Measurements from ENCODE around the gene ZNF814. TPM values are rescaled to one million over a fixed set of nuclear protein-coding genes. Genes with fewer than 3 reads are reported as not detected.
"Not testable (repeated sequence)": the region's sequence is repeated elsewhere in the genome, so short reads cannot be mapped to it uniquely, and the experiment has no call there.

The ZNF814 gene
- total RNA-seq, 1 donor from 2014 or later: 38.3 TPM

- Mint-ChIP-seq H3K4me1 (ENCODE audit: unreplicated experiment) (peaks cover 40% of the 10 kb centered on the region), H3K27ac (peak overlapping the region; percentile 93), H3K9me3 (no peaks in the 10 kb centered on the region), H3K27me3 (no peaks in the 10 kb centered on the region), H3K4me3 (peak overlapping the region; percentile 96), H3K36me3 (peaks cover 9% of the 10 kb centered on the region)
- no peak for TF ChIP-seq CTCF (conservative IDR thresholded peaks at IDR 0.05)
- DNase-seq (ENCODE audit: extremely low spot score, unreplicated experiment): no peak
Measured at GRCh38 chr19:57815247-57816075, 73.4 kb downstream of the ZNF814 start.

DNA sequence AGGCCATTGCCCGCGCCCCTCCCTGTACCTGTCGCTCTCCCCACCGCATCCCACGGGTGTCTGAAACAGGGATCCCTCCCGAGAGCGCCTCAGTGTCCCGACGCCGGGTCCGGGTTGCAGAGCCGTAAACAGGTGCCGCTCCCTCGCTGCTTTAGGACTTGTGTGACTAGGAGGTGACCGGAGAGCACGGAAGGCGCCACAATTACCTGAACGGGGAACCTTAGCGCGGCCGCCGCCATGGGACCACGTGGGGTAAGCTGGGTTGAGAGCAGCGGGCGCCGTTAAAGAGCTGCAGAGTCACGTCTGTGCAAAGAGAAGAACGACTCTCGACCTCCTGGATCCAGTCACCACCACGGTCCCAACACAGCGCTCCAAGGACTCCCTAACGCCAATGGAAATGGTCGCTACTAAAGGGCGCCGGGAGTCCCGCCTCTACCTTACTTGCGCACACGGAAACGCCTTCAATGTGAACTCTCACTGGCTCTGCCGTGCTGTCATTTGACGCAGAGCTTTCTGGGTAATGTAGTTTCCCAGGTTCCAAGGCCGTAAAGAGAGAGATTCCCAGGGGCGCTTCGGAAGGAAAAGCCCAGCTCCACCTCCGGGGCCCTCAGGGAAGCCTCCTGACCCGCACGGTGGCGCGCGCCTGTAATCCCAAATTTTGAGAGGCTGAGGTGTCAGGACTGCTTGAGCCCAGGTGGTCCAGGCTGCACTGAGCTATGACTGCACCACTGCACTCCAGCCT is 74.2 kb downstream of the ZNF814 start, which contains the start of gene ZNF552:
ZNF552 (minus strand) TSS at position 409 of the 742 bp plus-strand sequence; CDS start at position 239, 170 bp downstream.
- Mint-ChIP-seq H3K27ac (peak within 1 kb of the TSS; percentile 93), H3K36me3 (peaks cover 15% of the 10 kb centered on the region), H3K9me3 (no peaks in the 10 kb centered on the region), H3K4me1 (ENCODE audit: unreplicated experiment) (peaks cover 32% of the 10 kb centered on the region), H3K4me3 (peak within 1 kb of the TSS; percentile 96), H3K27me3 (no peaks in the 10 kb centered on the region)
- no peak for TF ChIP-seq CTCF (conservative IDR thresholded peaks at IDR 0.05)
- DNase-seq (ENCODE audit: extremely low spot score, unreplicated experiment): peak; percentile 75

DNA sequence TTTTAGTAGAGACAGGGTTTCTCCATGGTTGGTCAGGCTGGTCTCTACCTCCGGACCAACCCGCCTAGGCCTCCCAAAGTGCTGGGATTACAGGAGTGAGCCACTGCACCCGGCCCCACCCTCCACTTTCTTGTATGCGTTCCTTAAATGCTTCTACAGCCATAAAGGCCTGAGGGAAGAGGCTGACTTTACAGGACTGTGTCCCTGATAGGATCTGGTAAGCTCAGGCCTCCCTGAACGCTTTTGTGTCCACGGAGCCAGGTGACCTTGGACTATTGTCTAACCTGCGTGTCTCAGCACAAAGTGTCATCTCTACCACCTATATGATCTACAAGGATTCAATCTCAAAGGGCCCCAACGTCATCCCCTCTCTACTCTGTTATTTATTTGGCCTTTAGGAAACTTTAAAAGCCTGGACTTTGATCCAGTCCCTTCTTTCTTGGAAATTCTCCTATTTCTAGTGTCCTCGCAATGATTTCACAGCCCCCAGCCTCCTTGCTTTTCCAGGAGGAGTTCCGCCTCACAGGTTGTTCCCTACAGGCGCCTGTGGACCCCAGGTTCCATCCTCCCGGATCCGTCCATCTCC is 74.8 kb downstream of the ZNF814 start:
- Mint-ChIP-seq H3K4me1 (ENCODE audit: unreplicated experiment) (peaks cover 32% of the 10 kb centered on the region), H3K9me3 (no peaks in the 10 kb centered on the region), H3K27me3 (no peaks in the 10 kb centered on the region), H3K27ac (peak overlapping the region; percentile 93), H3K4me3 (peak overlapping the region; percentile 96), H3K36me3 (peaks cover 20% of the 10 kb centered on the region)
- DNase-seq (ENCODE audit: extremely low spot score, unreplicated experiment): no peak
- TF ChIP-seq CTCF (conservative IDR thresholded peaks at IDR 0.05): no peak

- not testable (repeated sequence) for DNase-seq (ENCODE audit: extremely low spot score, unreplicated experiment); H3K27me3 Mint-ChIP-seq; H3K9me3 Mint-ChIP-seq
- Mint-ChIP-seq H3K4me1 (ENCODE audit: unreplicated experiment) (peaks cover 28% of the 10 kb centered on the region), H3K4me3 (peak overlapping the region; percentile 96), H3K36me3 (peaks cover 20% of the 10 kb centered on the region), H3K27ac (peak overlapping the region; percentile 93)
Measured at GRCh38 chr19:57812975-57813820, 75.6 kb downstream of the ZNF814 start.

DNA sequence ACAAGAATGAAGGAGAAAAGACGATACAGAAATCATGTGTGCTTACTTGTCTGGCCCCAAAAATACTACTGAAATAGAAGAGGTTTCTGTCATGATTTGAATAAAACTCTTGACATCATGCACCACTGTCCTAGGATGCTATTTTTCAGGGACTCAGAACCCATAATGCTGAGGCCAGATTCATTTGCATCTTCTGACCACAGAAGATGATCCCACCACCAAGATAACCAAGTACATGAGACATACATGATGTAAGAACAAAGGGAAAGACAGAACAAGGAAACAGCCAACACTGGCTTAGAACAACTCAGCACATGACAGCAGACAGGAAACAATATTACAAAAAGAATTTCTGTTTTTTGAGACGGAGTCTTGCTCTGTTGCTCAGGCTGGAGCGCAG is 76.6 kb downstream of the ZNF814 start:
- peak overlapping the region; percentile 84 for H3K4me3 Mint-ChIP-seq
- peaks cover 31% of the 10 kb centered on the region for H3K4me1 Mint-ChIP-seq (ENCODE audit: unreplicated experiment)
- no peak for DNase-seq (ENCODE audit: extremely low spot score, unreplicated experiment)
- peak overlapping the region; percentile 93 for H3K27ac Mint-ChIP-seq
- no peaks in the 10 kb centered on the region for H3K9me3 Mint-ChIP-seq
- peaks cover 25% of the 10 kb centered on the region for H3K36me3 Mint-ChIP-seq
- H3K27me3 Mint-ChIP-seq: no peaks in the 10 kb centered on the region
- TF ChIP-seq CTCF (conservative IDR thresholded peaks at IDR 0.05): no peak

DNA sequence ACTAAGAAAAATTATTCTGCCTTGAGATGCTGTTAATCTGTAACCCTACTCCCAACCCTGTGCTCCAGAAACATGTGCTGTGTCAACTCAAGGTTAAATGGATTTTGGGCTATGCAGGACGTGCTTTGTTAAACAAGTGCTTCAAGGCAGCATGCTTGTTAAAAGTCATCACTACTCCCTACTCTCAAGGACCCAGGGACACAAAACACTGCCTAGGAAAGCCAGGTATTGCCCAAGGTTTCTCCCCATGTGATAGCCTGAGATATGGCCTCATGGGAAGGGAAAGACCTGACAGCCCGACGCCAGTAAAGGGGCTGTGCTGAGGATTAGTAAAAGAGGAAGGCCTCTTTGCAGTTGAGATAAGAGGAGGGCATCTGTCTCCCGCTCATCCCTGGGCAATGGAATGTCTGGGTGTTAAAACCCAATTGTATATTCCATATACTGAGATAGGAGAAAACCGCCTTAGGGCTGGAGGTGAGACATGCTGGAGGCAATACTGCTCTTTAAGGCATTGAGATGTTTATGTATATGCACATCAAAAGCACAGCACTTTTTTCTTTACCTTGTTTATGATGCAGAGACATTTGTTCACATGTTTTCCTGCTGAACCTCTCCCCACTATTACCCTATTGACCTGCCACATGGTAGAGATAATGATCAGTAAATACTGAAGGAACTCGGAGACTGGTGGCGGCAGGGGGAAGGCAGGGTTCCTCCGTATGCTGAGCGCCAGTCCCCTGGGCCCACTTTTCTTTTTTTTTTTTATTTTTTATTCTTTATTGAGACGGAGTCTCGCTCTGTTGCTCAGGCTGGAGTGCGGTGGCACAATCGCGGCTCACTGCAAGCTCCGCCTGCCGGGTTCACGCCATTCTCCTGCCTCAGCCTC is 78.2 kb downstream of the ZNF814 start:
- Mint-ChIP-seq H3K27ac (peak overlapping the region; percentile 87), H3K4me1 (ENCODE audit: unreplicated experiment) (peaks cover 28% of the 10 kb centered on the region), H3K4me3 (peak overlapping the region; percentile 67), H3K36me3 (peaks cover 31% of the 10 kb centered on the region)
- not testable (repeated sequence) for H3K9me3 Mint-ChIP-seq; H3K27me3 Mint-ChIP-seq; DNase-seq (ENCODE audit: extremely low spot score, unreplicated experiment)

Measured in type B pancreatic cell (in vitro differentiated cells).